IPS-11a (cell line): Measurements from ENCODE around the gene ABL1.
"Not testable (repeated sequence)": the region's sequence is repeated elsewhere in the genome, so short reads cannot be mapped to it uniquely, and the experiment has no call there.

Experiments used
- H3K4me3 ChIP-seq: one replicate; pipeline ENCODE4 v1.5.1; 2013; ENCODE audit warnings: low read depth, low read length, control low read depth

Gene ABL1

GRCh38 chr9:130847306-130848217 lies 12.5 kb downstream of the ABL1 start:
- H3K4me3 ChIP-seq, result no peak overlapping the region

GRCh38 chr9:130848514-130848913 lies 13.5 kb downstream of the ABL1 start:
- not testable (repeated sequence) for H3K4me3 ChIP-seq

GRCh38 chr9:130849356-130849755 lies 14.3 kb downstream of the ABL1 start:
- no peak overlapping the region for H3K4me3 ChIP-seq

- H3K4me3 ChIP-seq, result no peak overlapping the region
These were observed 17.7 kb downstream of the ABL1 start for GRCh38 chr9:130852801-130853200.

GRCh38 chr9:130854092-130854491 lies 19.0 kb downstream of the ABL1 start:
- no peak overlapping the region for H3K4me3 ChIP-seq

- no peak overlapping the region for H3K4me3 ChIP-seq
These were observed 19.8 kb downstream of the ABL1 start for GRCh38 chr9:130854835-130855234.

- no peak overlapping the region for H3K4me3 ChIP-seq
These were observed 21.4 kb downstream of the ABL1 start for GRCh38 chr9:130856474-130856873.

- H3K4me3 ChIP-seq, result no peak overlapping the region
These were observed 23.0 kb downstream of the ABL1 start for GRCh38 chr9:130857864-130858738.

GRCh38 chr9:130858739-130859705 lies 24.0 kb downstream of the ABL1 start:
- H3K4me3 ChIP-seq, result no peak overlapping the region

- H3K4me3 ChIP-seq, result no peak overlapping the region
These were observed 25.6 kb downstream of the ABL1 start for GRCh38 chr9:130860458-130861316.

- H3K4me3 ChIP-seq, result no peak overlapping the region
These were observed 26.5 kb downstream of the ABL1 start for GRCh38 chr9:130861372-130862180.

GRCh38 chr9:130862217-130862616 lies 27.2 kb downstream of the ABL1 start:
- H3K4me3 ChIP-seq, result no peak overlapping the region

GRCh38 chr9:130862747-130863146 lies 27.7 kb downstream of the ABL1 start:
- H3K4me3 ChIP-seq, result no peak overlapping the region

- H3K4me3 ChIP-seq, result no peak overlapping the region
These were observed 29.5 kb downstream of the ABL1 start for GRCh38 chr9:130864541-130864940.

GRCh38 chr9:130865921-130866320 lies 30.9 kb downstream of the ABL1 start:
- H3K4me3 ChIP-seq, result no peak overlapping the region

- H3K4me3 ChIP-seq, result no peak overlapping the region
These were observed 31.5 kb downstream of the ABL1 start for GRCh38 chr9:130866474-130866965.

GRCh38 chr9:130867556-130867955 lies 32.5 kb downstream of the ABL1 start:
- no peak overlapping the region for H3K4me3 ChIP-seq

- H3K4me3 ChIP-seq, result no peak overlapping the region
These were observed 33.2 kb downstream of the ABL1 start for GRCh38 chr9:130868230-130868629.

- no peak overlapping the region for H3K4me3 ChIP-seq
These were observed 34.2 kb downstream of the ABL1 start for GRCh38 chr9:130869250-130869649.
